HG03066 (cell line): ENCODE measurements around the gene CRISPLD2.
"Not testable (repeated sequence)": the region's sequence is repeated elsewhere in the genome, so short reads cannot be mapped to it uniquely, and the experiment has no call there.

Source experiments
- ATAC-seq: cut with Tn5 transposase; IDR thresholded peaks from one replicate; pipeline ENCODE4 v1.9.1; 2021; ENCODE audit warnings: low read depth; ENCODE audit not compliant: unreplicated experiment

CRISPLD2 gene

DNA sequence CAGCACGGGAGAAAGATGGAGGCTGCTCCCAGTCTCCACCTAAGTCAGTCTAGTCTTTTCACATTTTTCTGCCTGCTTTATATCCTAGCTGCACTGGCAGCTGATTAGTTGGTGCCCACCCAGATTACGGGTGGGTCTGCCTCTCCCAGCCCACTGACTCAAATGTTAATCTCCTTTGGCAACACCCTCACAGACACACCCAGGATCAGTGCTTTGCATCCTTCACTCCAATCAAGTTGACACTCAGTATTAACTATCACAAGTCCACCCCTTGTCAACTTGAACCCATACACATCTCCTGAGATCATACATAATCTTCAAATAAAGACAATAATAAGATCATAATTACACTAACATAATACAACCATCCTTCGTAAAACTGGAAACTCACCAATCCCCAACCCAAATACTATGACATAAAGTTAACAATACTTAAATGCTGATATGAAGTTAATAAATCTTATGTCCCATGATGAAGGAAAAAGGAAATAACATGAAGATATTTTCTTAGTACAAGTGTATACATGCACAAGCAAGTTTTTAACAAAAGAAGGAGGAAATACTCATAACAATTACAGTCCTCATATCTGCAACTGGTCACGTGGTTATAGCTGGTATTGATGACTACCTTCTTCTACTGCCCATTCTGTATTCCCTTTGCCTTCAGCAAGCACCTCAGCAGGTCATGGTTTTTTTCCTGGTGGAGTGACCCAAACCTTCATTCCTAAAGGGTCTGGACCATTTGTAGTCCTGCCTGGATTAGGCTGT lies 35.8 kb downstream of the CRISPLD2 start:
- not testable (repeated sequence) for ATAC-seq

DNA sequence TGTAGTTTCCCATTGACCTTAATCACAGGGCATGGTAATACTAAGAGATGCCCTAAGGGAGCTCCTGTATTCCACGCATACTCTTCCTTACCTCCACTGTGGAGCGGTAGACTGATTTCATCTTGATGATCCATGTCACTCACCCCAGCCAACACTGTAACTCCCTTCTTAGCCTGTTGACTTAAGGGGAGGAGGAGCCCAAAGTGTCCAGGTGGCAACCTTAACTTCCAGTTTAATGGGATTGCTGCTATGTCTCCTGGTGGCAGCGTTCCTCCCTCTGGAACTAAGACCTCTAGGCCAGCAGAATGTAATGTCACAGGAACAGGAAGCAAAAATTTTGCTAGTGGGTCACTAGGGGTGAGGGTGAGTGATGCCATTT lies 36.4 kb downstream of the CRISPLD2 start:
- not testable (repeated sequence) for ATAC-seq

DNA sequence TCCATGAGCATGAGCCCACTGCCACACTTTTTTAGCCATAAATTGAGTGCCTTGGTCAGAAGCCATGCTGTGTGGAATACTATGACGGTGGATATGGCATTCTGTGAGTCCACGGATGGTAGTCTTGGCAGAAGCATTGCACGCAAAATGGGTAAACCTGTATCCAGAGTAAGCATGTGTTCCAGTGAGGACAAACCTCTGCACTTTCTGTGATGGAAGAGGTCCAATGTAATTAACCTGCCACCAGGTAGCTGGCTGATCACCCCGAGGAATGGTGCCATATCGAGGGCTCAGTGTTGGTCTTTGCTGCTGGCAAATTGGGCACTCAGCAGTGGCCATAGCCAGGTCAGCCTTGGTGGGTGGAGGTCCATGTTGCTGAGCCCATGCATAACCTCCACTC lies 37.0 kb downstream of the CRISPLD2 start:
- not testable (repeated sequence) for ATAC-seq

DNA sequence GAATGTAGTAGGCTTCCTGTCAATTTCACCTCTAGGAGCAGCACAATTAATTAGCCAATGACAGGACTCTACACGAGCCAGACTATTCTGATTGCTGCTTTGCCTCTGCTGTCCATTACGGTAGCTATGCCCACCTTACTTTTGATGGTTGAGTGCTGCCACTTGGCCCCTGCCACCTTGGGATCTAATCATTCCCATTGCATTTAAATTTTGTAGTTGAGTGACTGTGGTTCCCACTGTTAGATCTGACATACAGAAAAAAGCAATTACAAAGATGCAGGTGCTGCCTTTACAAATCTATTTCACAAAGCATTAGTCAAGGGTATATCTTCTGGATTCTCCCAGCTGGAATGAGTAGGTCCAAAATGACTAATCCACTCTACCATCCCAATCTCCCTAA lies 39.9 kb downstream of the CRISPLD2 start:
- ATAC-seq, result no peak

GRCh38 chr16:84860383-84860782 lies 40.6 kb downstream of the CRISPLD2 start:
- no peak for ATAC-seq

DNA sequence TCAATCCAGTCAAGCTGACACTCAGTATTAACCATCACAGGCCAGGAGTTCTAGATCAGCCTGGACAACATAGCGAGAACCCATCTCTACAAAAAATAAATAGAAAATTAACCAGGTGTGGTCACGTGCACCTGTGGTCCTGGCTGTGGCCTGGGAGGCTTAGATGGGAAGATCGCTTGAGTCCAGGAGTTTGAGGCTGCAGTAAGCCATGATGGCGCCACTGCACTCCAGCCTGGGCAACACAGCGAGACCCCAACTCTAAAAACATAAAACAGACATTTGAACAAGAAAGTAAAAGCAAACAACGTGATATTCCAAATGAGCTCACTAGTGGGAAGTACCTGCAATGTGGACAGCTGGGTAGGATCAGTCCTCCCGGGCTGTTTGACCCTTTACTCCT lies 41.9 kb downstream of the CRISPLD2 start:
- ATAC-seq, result no peak

- ATAC-seq, result no peak
Observed at GRCh38 chr16:84862804-84863480, 43.2 kb downstream of the CRISPLD2 start.

DNA sequence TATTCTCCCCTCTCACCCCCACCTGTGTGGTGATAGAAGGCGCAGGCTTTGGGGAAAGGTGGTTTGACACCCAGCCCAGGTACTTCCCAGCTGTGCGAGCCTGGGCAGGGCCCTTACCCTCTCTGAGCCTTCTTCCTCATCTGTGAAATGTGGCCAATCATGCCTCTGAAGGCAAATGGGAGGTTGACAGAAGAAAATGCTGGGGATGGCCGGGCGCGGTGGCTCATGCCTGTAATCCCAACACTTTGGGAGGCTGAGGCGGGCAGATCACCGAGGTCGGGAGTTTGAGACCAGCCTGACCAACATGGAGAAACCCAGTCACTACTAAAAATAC lies 43.7 kb downstream of the CRISPLD2 start:
- ATAC-seq, result no peak

GRCh38 chr16:84864326-84864955 lies 44.7 kb downstream of the CRISPLD2 start:
- no peak for ATAC-seq

GRCh38 chr16:84867696-84868095 lies 47.9 kb downstream of the CRISPLD2 start:
- no peak for ATAC-seq

DNA sequence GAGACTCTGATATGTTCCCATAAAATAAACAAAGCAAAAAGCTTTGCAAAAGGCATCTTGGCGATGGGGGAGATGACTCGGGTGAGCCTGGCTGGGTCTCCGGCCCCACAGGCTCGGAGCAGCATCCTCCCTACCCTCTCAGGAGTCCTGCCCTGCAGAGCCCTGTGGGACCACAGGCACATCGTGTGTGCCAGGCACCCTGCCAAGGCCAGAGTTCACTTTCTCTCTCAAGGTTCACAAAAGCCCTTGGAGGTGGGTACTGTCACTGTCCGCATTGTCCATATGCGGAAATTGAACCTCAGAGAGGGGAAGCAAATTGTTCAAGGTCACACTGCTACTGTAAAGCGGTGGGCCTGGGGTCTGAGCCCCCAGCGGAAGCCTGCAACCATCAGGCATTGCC lies 48.5 kb downstream of the CRISPLD2 start:
- ATAC-seq, result no peak

- no peak for ATAC-seq
Observed at GRCh38 chr16:84868829-84869472, 49.2 kb downstream of the CRISPLD2 start.

- ATAC-seq, result no peak
Observed at GRCh38 chr16:84869473-84869845, 49.7 kb downstream of the CRISPLD2 start.

DNA sequence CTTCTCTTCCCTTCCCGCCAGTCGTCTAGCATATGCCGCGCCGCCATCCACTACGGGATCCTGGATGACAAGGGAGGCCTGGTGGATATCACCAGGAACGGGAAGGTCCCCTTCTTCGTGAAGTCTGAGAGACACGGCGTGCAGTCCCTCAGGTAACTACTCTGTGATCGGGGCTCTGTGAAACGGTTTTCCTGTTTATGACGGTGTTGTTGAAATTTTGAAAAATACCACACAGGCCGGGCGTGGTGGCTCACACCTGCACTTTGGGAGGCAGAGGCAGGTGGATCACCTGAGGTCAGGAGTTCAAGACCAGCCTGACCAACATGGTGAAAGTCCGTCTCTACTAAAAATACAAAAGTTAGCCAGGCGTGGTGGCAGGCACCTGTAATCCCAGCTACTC lies 53.2 kb downstream of the CRISPLD2 start:
- ATAC-seq, result not testable (repeated sequence)

DNA sequence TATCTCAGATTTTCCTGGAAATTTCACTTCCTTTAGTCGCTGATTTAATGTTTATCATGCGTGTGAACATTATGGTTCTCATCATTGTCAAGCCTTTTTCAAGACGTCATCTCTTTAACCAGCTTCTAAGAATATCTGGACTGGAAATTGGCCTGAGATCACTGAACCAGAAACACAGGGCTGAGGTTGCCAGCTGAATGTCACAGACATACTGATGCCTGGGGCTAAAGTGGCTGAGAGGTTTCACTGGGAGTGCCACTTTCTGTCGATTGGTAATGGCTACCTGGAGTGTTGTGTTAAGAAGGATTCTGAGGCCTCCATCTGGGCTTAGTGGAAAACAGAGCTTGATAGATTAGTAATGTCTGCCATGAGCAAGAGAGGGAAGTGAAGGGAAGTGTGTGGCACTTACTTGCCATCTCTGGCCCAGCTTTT lies 54.2 kb downstream of the CRISPLD2 start:
- no peak for ATAC-seq

DNA sequence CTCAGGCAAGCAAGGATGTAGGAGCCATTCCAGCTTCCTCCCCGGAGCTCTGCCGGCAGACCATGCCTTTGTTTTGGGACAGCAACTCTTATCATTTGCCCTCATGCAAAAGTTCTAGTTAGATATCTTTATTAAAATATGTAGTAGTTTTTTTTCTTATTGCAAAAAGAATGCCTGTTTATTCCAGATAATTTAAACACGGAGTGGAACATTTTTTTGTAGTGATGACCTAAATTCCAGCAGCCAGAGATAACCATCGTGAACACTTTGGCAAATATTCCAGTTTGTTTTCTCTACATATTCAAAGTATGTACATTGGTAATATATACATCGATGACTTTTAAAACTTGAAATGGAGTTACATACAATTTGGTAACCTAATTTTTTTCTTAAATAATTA lies 54.8 kb downstream of the CRISPLD2 start:
- ATAC-seq, result no peak

- ATAC-seq, result no peak
Observed at GRCh38 chr16:84874983-84875382, 55.2 kb downstream of the CRISPLD2 start.

- no peak for ATAC-seq
Observed at GRCh38 chr16:84875846-84876245, 56.1 kb downstream of the CRISPLD2 start.

GRCh38 chr16:84876873-84877606 lies 57.3 kb downstream of the CRISPLD2 start:
- no peak for ATAC-seq

GRCh38 chr16:84878770-84879169 lies 59.0 kb downstream of the CRISPLD2 start:
- no peak for ATAC-seq
